Activated naive CD4-positive, alpha-beta T cell treated with anti-CD3 and anti-CD28 coated beads, Interleukin-2, amount 50 U/mL, for 72 hours (primary cell): ENCODE measurements around the gene SND1. TPM values are rescaled to one million over a fixed set of nuclear protein-coding genes. Genes with fewer than 3 reads are reported as not detected.

Source experiments
- ATAC-seq, 2 donors: fragments of 150-1000 bp; cut with Tn5 transposase; 2 replicates each; pipeline ENCODE4 v1.10.0; 2021; ENCODE audit warnings: mild to moderate bottlenecking in 2 of 2, moderate library complexity in 2 of 2
- DNase-seq, 2 donors: peaks; one replicate each; pipeline ENCODE4 v3.0.0; 2021 to 2022; ENCODE audit warnings: low spot score in 2 of 2
- H3K27ac Mint-ChIP-seq, 2 donors: one replicate each; pipeline ENCODE4 v1.8.0; 2022; ENCODE audit warnings: mild to moderate bottlenecking in 2 of 2, mixed read lengths in 2 of 2
- H3K36me3 Mint-ChIP-seq, 2 donors: one replicate each; pipeline ENCODE4 v1.8.0; 2022; ENCODE audit warnings: mixed read lengths in 2 of 2
- H3K9me3 Mint-ChIP-seq, 2 donors: one replicate each; pipeline ENCODE4 v1.8.0; 2022; ENCODE audit warnings: mixed read lengths in 2 of 2
- total RNA-seq, 2 donors: library from RNA; stranded (reverse); gene quantifications; one replicate each; pipeline ENCODE4 v1.2.3, GENCODE V29; 2022

Gene SND1
- total RNA-seq, 2 donors from 2014 or later, result 175 to 246 TPM

DNA sequence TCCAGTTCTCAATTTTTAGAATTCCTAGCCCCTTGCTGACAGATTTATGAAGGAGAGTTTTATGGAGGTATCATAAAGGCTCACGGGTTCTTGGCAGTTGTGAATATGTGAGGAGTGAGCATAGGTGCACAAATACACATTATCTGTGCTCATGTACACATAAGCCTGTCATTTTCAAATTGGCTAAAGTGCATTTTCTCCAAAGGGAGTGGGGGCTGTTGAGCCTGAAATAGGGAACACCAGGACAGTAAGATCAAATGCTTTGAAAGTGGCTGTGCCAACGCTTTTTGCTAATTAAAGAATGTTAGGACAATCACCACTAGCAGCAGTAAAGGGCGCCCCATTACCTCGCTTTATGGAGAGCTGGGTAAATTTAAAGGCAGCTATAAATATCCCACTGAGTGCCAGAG, 387.6 kb downstream of the SND1 start:
- peaks cover 0 to 4% of the 10 kb centered on the region in 2 donors for H3K36me3 Mint-ChIP-seq
- no peak for ATAC-seq
- DNase-seq, result no peak
- H3K27ac Mint-ChIP-seq, result no peak overlapping the region
- no peaks in the 10 kb centered on the region for H3K9me3 Mint-ChIP-seq

DNA sequence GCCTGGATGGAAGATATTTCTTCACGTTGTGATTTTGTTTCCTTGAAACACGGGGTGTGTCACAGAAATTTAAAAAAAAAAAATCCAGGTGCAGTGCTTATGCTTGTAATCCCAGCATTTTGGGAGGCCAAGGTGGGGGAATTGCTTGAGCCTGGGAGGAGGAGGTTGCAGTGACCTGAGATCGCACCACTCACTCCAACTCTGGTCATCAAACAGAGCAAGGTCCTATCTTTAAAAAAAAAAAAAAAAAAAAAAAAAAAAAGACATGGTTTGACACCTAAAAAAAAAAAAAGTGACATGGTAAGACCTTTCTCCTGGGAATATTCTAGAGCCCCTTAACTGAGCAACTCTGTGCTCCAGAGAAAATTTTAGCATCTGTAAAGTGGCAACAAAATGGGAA, 388.2 kb downstream of the SND1 start:
- peaks cover 0 to 4% of the 10 kb centered on the region in 2 donors for H3K36me3 Mint-ChIP-seq
- ATAC-seq (no peak), DNase-seq (no peak)
- no peaks in the 10 kb centered on the region for H3K9me3 Mint-ChIP-seq
- H3K27ac Mint-ChIP-seq, result no peak overlapping the region

DNA sequence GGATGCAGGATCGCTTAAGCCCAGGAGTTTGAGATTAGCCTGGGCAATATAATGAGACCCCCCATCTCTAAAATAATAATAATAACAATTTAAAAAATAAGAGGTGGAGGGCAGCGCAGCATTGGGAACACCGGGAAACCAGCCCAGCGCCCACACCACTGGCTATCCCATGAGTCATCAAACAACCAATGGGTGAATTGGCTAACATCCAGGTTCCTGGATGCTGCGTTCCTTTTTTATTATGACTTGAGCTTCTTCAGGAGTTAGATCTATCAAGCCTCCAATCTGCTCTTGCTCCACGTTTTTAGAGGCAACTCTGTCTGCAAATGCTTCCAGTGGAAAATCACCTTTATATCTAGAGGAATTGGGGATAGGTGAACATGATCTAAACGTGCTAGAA, 389.2 kb downstream of the SND1 start:
- H3K9me3 Mint-ChIP-seq, result no peaks in the 10 kb centered on the region
- DNase-seq, result no peak
- no peak for ATAC-seq
- peaks cover 0 to 4% of the 10 kb centered on the region in 2 donors for H3K36me3 Mint-ChIP-seq
- H3K27ac Mint-ChIP-seq, result no peak overlapping the region

DNA sequence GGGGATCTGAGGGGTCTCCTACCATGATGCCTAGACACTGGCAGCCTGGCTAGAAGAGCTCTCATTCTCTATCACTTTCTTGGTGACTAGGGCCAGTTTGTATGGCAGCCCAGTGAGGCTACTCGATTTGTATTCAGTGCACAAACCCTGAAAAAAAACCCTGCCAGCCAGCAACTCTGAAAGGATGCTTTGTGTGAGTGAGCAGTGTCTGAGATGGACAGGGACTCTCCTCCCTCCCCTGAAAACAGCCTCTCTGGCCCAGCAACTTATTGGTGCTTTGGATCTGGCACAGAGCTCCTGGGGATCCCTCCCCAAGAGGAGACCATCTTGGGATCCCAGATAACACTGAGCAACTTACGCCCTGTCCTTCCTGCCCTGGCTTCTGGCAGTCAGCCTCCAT, 390.0 kb downstream of the SND1 start:
- H3K27ac Mint-ChIP-seq, result no peak overlapping the region
- no peak for ATAC-seq
- H3K36me3 Mint-ChIP-seq, result peaks cover 0 to 4% of the 10 kb centered on the region in 2 donors
- no peak for DNase-seq
- no peaks in the 10 kb centered on the region for H3K9me3 Mint-ChIP-seq

DNA sequence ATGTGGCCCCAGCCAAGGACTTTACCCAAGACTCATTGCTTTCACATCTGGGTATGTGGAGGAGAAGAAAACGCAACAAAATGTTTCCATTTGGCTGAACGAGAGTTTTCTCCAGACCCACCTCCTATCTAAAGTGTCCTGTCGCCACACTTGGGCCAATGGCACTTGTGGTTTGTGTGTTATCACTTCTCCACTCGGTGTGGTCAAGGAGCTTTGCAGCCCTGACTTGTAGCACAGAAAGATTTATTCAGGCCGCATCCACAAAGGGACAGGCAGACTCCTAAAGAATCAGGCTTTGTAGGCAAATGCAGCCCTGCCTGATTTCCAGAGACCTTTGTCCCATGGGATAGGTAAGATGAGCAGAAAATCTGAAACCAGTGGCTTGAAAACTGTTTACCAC, 392.1 kb downstream of the SND1 start:
- Mint-ChIP-seq H3K27ac (no peak overlapping the region), H3K36me3 (peaks cover 0 to 4% of the 10 kb centered on the region in 2 donors), H3K9me3 (no peaks in the 10 kb centered on the region)
- DNase-seq, result no peak
- ATAC-seq, result no peak

DNA sequence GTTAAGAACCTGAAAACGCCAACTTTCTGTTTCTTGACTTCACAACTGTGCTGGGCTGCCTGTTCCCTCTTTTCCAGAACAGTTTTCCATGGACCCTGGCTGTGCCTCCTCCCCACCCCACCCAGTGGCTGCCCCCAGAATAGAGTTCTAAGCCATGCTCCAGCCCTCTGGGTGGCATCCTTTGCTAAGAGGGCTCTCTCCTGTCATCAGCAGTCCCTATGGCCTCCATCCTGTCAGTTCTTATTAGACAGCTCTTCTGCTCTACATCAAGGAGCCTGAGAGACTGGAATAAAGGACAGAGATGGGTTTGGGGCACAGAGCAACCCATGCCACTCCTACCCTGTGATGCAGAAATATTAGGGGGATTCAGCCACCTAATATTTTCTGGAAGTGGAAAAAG, 393.2 kb downstream of the SND1 start:
- Mint-ChIP-seq H3K27ac (peak overlapping the region in 1 of 2 donors; percentile 29), H3K36me3 (peaks cover 0 to 4% of the 10 kb centered on the region in 2 donors), H3K9me3 (no peaks in the 10 kb centered on the region)
- ATAC-seq (no peak), DNase-seq (no peak)

DNA sequence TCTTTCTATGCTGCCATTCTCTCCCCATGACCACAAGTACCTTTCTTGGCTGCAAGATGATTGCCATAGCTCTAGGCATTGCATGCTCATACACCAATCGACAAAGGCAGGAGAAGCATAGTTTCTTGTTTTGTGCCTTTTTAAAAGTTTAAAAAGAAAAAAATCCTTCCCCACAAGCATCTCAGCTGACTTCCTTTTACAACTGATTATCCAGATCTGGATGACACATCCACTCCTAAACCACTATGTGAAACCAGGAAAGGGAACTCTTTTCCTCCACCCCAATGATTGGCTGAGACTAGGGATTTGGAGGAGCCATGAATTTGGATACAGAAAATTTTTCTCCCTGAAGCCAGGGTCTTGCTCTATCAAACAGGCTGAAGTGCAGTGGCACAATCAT, 393.8 kb downstream of the SND1 start:
- Mint-ChIP-seq H3K9me3 (no peaks in the 10 kb centered on the region), H3K27ac (no peak overlapping the region), H3K36me3 (peaks cover 0 to 2% of the 10 kb centered on the region in 2 donors)
- ATAC-seq (no peak), DNase-seq (no peak)

DNA sequence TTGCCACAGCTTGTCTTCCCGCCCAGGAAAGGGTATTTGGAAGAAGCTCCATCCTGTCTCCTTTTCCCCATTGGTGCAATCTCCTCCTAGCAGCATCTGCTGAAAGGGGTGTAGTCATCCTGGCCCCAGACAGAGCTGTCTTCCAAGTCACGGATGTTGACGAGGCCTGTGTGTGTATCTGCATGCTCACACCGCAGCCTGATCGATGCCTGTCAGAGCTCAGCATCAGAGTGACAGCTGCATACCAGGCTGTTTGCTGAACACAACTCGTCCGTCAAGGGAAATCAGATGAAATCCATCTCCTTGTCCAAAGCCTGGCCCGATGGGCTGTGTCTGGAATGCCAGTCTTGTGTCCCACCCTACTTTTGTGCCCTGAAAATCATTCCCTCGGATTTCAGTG, 400.4 kb downstream of the SND1 start:
- Mint-ChIP-seq H3K9me3 (no peaks in the 10 kb centered on the region), H3K27ac (no peak overlapping the region), H3K36me3 (no peaks in the 10 kb centered on the region)
- ATAC-seq (no peak), DNase-seq (no peak)

DNA sequence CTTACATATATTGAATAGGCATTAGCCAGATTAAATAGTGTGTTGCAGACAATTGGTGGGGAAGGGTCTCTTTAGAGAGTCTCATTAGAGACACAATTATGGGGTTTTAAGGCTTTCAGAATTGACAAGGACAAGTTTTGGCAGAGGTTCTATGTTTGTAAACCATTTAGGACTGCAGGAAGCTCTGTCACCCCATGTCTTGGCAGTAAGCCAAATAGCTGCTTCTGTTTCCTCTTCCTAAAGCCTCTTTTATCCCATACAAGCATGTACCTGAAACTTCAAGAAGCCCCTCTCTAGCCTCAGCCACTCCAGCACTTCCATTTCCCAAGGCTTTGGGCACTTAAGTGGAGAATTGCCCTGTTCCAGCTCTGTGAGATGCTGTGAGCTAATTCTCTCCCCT, 401.0 kb downstream of the SND1 start:
- ATAC-seq (no peak), DNase-seq (no peak)
- Mint-ChIP-seq H3K36me3 (no peaks in the 10 kb centered on the region), H3K9me3 (no peaks in the 10 kb centered on the region), H3K27ac (peak overlapping the region in 1 of 2 donors; percentile 6)

DNA sequence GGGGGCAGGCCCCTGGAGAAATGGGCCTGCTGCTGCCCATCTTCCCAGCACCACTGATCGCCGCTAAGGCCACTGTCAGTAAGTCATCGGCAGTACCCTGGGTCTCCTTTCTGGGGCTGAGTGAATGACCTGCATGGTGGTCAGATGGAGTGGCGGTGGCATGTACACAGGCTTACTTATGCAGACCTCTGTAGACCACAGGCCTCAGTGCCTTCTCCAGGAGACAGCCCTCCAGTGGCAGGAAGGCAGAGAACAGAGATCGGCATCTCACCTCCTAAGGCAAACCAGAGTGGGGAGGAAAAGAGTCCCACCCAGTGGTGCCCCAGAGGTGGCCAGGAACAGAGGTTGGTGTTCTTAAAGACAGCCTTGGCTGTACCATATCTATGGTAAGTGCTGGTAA, 402.0 kb downstream of the SND1 start:
- ATAC-seq (no peak), DNase-seq (no peak)
- H3K9me3 Mint-ChIP-seq, result no peaks in the 10 kb centered on the region
- no peaks in the 10 kb centered on the region for H3K36me3 Mint-ChIP-seq
- H3K27ac Mint-ChIP-seq, result no peak overlapping the region

DNA sequence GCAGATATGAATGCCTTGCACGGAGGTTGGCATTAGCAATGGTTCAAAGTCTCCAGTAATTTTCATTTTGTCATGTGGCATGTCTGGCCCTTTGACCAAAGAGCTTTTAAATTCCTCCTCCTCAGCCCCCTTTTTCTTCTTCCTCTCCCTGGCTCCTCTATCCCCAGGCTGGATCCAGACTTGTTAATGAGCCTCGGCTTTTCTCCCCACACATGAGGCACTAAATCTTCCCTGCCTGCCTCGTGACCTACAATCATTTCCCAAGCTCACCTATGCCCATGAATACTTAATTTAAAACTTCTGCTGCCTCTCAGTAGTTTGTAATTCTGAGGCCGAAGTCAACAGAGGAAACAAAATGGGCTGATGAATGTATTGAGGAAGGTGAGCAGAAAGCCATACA, 402.5 kb downstream of the SND1 start:
- no peaks in the 10 kb centered on the region for H3K9me3 Mint-ChIP-seq
- no peak for ATAC-seq
- no peak for DNase-seq
- no peak overlapping the region for H3K27ac Mint-ChIP-seq
- H3K36me3 Mint-ChIP-seq, result no peaks in the 10 kb centered on the region

DNA sequence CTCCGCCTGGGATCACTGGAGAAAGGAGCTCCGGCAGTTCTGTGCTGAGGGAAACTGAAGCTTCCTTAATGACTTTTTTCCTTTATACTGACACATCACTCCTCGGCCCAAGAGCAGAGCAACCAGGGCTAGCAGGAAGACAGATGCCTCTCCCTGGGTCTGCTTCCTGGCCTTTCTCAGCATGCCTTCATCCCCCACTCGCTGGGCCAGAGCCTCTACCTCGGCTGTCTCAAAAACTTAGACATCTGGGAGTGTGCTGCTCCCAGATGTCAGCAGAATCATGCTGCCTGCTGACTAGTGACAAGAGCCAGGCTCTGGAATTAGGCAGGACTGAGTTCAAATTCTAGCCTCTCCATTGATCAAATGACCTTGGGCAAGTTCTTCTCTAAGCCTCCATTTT, 403.6 kb downstream of the SND1 start:
- Mint-ChIP-seq H3K36me3 (no peaks in the 10 kb centered on the region), H3K27ac (no peak overlapping the region), H3K9me3 (no peaks in the 10 kb centered on the region)
- ATAC-seq (no peak), DNase-seq (no peak)

DNA sequence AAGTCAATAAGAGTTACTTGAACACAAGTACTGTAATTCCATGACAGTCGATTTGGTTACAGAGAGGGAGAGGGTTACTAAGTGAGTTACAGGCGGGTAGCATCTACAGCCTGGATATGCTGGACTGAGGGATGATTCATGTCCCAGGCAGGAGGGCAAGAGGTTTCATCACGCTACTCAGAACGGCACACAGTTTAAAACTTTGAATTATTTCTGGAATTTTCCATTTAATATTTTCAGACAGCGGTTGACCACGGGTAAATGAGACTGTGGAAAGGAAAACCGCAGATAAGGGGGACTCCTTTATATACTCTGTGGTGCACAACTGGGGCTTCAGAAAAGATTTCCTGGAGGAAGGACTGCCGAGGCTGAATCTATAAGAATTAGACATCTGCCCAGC, 404.9 kb downstream of the SND1 start:
- DNase-seq, result no peak
- no peak for ATAC-seq

DNA sequence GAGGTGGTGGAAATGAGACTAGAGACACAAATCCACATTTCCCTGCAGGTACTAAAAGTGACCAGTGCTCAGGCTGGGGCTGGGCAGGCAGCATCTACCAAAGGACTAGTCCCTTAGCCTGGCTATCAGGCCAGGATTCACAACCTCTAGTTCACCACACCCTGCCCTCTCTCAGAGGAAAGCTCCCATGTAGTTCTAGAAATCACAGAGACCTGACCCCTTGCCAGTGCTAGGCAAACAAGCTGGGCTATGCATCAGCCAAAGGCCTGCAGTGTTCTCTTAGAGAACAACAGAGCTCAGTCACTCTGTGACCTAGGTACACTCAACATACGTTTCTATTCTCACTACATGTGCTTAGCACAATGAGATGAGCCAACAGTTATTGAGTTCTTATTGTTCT, 405.9 kb downstream of the SND1 start:
- DNase-seq, result no peak
- ATAC-seq, result peak in 1 of 2 donors; percentile 40
- Mint-ChIP-seq H3K27ac (no peak overlapping the region), H3K9me3 (no peaks in the 10 kb centered on the region), H3K36me3 (no peaks in the 10 kb centered on the region)

More for the DNA sequence above, 404.9 kb downstream of the SND1 start:
- H3K36me3 Mint-ChIP-seq, result no peaks in the 10 kb centered on the region
- no peaks in the 10 kb centered on the region for H3K9me3 Mint-ChIP-seq
- H3K27ac Mint-ChIP-seq, result peak overlapping the region in 1 of 2 donors; percentile 37

DNA sequence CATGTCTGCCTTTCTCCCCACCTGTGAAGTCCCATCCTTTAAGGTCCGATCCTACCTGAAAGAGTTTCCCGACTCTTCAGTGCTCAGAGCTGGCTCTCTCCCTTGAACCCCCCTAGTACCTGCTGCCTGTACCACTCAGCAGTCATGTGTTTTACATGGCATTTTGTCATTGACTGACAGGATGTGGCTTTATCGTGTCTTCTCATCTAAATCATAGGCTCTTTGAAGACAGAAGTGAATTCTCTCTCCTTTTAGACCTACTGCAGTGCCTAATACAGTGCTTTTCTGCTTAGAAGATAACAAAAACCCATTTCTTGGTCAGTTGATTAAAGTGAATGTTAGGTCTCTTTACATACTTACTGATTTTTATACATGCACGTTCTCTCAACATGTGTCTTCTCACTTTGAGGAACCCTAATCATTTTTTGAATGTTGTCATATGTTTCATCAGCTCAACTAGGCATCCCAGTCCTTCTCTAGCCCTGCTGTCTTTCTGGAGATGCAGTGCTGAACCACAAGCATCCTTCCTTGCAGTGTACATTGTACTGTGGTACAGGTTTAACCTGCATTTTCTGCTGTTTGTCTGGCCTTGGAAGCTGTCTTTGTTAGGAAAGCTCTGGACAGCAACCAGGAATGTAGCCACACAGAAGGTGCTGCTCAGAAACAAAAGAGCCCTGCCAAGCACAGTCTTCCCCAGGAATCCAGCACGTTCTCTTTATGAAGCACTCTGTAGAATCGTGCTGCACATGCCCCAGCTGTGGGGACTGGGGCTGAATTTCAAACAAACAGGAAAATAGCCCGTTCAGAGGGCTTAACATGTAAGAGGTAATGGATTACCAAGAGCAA, 407.4 kb downstream of the SND1 start:
- ATAC-seq (peak; percentile 68 to 78), DNase-seq (no peak)
- H3K27ac Mint-ChIP-seq, result peak overlapping the region; percentile 34 to 58
- H3K9me3 Mint-ChIP-seq, result no peaks in the 10 kb centered on the region
- H3K36me3 Mint-ChIP-seq, result no peaks in the 10 kb centered on the region

DNA sequence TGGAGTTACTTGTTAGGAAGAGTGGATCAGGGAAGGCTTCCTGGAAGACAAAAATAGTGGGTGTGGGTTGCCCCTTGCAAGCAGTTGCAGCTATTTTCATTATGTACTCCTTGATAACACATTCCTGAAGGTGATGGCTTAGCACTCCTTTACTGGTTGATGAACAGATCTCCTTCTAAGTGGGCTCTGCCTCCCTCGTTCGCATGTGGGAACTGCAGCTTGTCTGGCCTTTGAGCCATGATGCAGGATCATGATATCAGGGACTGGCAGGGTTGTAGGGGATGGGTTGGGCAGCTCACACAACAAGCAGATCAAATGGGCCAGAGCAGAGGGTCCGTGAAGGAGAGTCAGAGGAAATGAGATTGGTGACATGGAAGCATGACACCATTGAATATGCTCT, 408.0 kb downstream of the SND1 start:
- Mint-ChIP-seq H3K36me3 (no peaks in the 10 kb centered on the region), H3K9me3 (no peaks in the 10 kb centered on the region), H3K27ac (peak overlapping the region; percentile 34 to 58)
- no peak for ATAC-seq
- DNase-seq, result no peak

DNA sequence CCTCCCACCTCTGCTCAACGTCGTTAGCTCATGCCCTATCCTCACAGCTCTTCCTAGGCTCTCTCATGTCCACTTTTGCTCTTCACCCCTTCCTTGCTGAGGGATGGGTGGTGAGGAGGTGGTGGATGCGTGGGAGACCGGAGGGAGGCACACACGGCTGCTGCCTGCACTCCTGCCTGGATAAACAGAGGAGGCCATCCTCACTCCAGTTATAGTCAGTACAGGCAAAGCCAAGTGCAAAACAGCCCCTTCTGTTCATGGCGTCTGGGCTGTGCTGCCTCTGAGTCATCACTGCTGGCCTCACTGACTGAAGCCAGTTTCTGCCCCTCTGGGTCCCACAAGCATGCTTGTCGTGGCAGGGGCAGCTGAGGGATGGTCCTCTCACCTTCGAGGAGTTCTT, 411.1 kb downstream of the SND1 start:
- H3K27ac Mint-ChIP-seq, result no peak overlapping the region
- DNase-seq (no peak), ATAC-seq (no peak)
- no peaks in the 10 kb centered on the region for H3K36me3 Mint-ChIP-seq
- no peaks in the 10 kb centered on the region for H3K9me3 Mint-ChIP-seq

DNA sequence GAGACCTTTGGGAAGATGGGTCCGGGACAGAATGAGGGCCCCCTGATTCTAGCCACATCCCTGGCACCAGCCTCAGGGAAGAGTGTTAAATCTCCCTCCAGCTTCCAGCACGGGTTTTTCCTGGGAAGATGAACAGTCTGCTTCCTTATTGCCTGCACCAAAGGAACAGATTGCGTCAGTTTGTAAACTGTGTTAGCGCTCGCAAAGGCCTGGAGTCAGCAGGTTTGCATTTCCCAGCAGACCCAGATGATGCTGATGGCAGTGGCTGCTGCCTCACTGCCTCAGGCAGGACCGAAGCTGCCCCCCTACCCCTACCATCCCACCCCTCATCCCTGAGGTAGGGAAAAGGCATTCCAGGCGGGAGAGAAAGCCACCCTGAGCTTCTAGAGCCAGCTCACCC, 413.9 kb downstream of the SND1 start:
- DNase-seq (no peak), ATAC-seq (no peak)
- Mint-ChIP-seq H3K27ac (no peak overlapping the region), H3K36me3 (no peaks in the 10 kb centered on the region), H3K9me3 (no peaks in the 10 kb centered on the region)
